HG03378 (cell line): ENCODE data around the gene CRYGC.

ENCODE experiments used
- ATAC-seq: cut with Tn5 transposase; IDR thresholded peaks from one replicate; pipeline ENCODE4 v1.9.1; 2021; ENCODE audit warnings: mild to moderate bottlenecking, moderate library complexity; ENCODE audit not compliant: unreplicated experiment

The CRYGC gene

GRCh38 chr2:208097313-208097712 lies 32.3 kb downstream of the CRYGC start:
- no peak for ATAC-seq

GRCh38 chr2:208096080-208096479 lies 33.5 kb downstream of the CRYGC start:
- ATAC-seq: no peak

- ATAC-seq: no peak
Measured at GRCh38 chr2:208093128-208093527, 36.5 kb downstream of the CRYGC start.

- ATAC-seq: no peak
Measured at GRCh38 chr2:208092093-208092832, 37.4 kb downstream of the CRYGC start.

GRCh38 chr2:208090420-208090819 lies 39.2 kb downstream of the CRYGC start:
- ATAC-seq: no peak

- no peak for ATAC-seq
Measured at GRCh38 chr2:208086029-208086428, 43.6 kb downstream of the CRYGC start.

GRCh38 chr2:208083807-208084206 lies 45.8 kb downstream of the CRYGC start:
- no peak for ATAC-seq
